Endothelial cell of umbilical vein (primary cell): Measurements from ENCODE around the gene SAT2. TPM values are rescaled to one million over a fixed set of nuclear protein-coding genes. Genes with fewer than 3 reads are reported as not detected.
A peak's percentile ranks its signal among the peaks of the same experiment; 100 is the strongest.

Experiments used
- BruUV-seq: library from RNA; stranded (reverse); fragments of 400-500 nt; replicated peaks from 2 replicates; lab custom pipeline; 2021; lab: Mats Ljungman, UMichigan
- CTCF ChIA-PET: fragments of 300-600, 350-600 bp; sonication (Branson Sonifier 250); formaldehyde crosslinking; loops from one replicate; lab custom pipeline; 2021; ENCODE audit warnings: antibody characterized with exemption, inconsistent platforms; lab: Charles Lee
- POLR2A ChIA-PET: fragments of 300-600, 350-600 bp; sonication (Branson Sonifier 250); formaldehyde crosslinking; loops from one replicate; lab custom pipeline; 2021; ENCODE audit warnings: antibody characterized with exemption, inconsistent platforms; lab: Charles Lee
- DNase-seq: peaks from one replicate; pipeline ENCODE4 v3.0.0-alpha.2; 2011; ENCODE audit warnings: low read depth, low spot score
- FAIRE-seq: peaks from 2 replicates; lab custom pipeline; 2011; peaks lifted over from hg19 to GRCh38; lab: Jason Lieb, UNC
- H2AFZ ChIP-seq: 2 replicates; pipeline ENCODE4 v1.6.0; 2012; ENCODE audit warnings: low read depth, low read length, control low read depth, inconsistent platforms
- H3K27ac ChIP-seq: 2 replicates; pipeline ENCODE4 v1.5.1; 2011; ENCODE audit warnings: low read depth, mild to moderate bottlenecking, control low read depth, low read length, moderate library complexity; ENCODE audit not compliant: insufficient read depth
- H3K27me3 ChIP-seq, 2 experiments: 2 replicates each; pipeline versions ENCODE4 v1.6.0 to v1.6.1; 2011; ENCODE audit warnings: low read length in 2 of 2, mixed read lengths in 1 of 2; ENCODE audit not compliant: control insufficient read depth in 2 of 2, insufficient read depth in 2 of 2
- H3K36me3 ChIP-seq, 2 experiments: 2 replicates in 1 of 2; 3 replicates in 1 of 2; pipeline ENCODE4 v1.5.1; 2011; ENCODE audit warnings: low read length in 2 of 2, mild to moderate bottlenecking in 1 of 2, moderate library complexity in 1 of 2; ENCODE audit not compliant: control insufficient read depth in 2 of 2, insufficient read depth in 2 of 2; ENCODE audit errors: extremely low read depth in 1 of 2
- H3K4me1 ChIP-seq: 3 replicates; pipeline ENCODE4 v1.5.1; 2011; ENCODE audit warnings: mild to moderate bottlenecking, low read length; ENCODE audit not compliant: control insufficient read depth, insufficient read depth; ENCODE audit errors: extremely low read depth
- H3K4me2 ChIP-seq: 2 replicates; pipeline ENCODE4 v1.6.1; 2011; ENCODE audit warnings: low read length, control low read depth, mixed read lengths; ENCODE audit not compliant: insufficient read depth
- H3K4me3 ChIP-seq, 3 experiments: fragments of 200-600 bp in 1 of 3; sonication (generic), shearing (Covaris generic) in 1 of 3; replicated peaks in 1 of 3; 2 replicates each; pipeline ENCODE4 v1.5.1; 2011 to 2016; ENCODE audit warnings: control low read depth in 3 of 3, low read length in 3 of 3, mild to moderate bottlenecking in 2 of 3, inconsistent platforms in 1 of 3, low read depth in 1 of 3, moderate library complexity in 1 of 3; ENCODE audit not compliant: insufficient read depth in 1 of 3
- H3K79me2 ChIP-seq: 2 replicates; pipeline ENCODE4 v1.6.0; 2012; ENCODE audit warnings: low read length, inconsistent platforms; ENCODE audit not compliant: control insufficient read depth, insufficient read depth
- H3K9ac ChIP-seq: replicated peaks from 2 replicates; pipeline ENCODE3; 2011; ENCODE audit warnings: low read length, control low read depth; ENCODE audit not compliant: insufficient read depth; ENCODE audit errors: extremely low read depth
- H3K9me1 ChIP-seq: replicated peaks from 3 replicates; pipeline ENCODE4 v1.6.0; 2011; ENCODE audit warnings: mild to moderate bottlenecking, low read length; ENCODE audit not compliant: control insufficient read depth, insufficient read depth; ENCODE audit errors: extremely low read depth
- H3K9me3 ChIP-seq: replicated peaks from 2 replicates; pipeline ENCODE4 v1.5.1; 2012; ENCODE audit warnings: low read length, inconsistent platforms; ENCODE audit not compliant: control insufficient read depth, insufficient read depth
- H4K20me1 ChIP-seq: replicated peaks from 2 replicates; pipeline ENCODE3; 2011; ENCODE audit warnings: mild to moderate bottlenecking, low read length; ENCODE audit not compliant: control insufficient read depth, insufficient read depth; ENCODE audit errors: extremely low read depth
- EZH2 ChIP-seq: IDR thresholded peaks from 2 replicates; pipeline ENCODE4 v1.6.1; 2012; ENCODE audit warnings: borderline replicate concordance, low read depth, mild to moderate bottlenecking, moderate library complexity, low read length, inconsistent platforms; ENCODE audit not compliant: severe bottlenecking
- FOS ChIP-seq: IDR thresholded peaks from 2 replicates; pipeline ENCODE4 v1.6.1; 2011; ENCODE audit warnings: mild to moderate bottlenecking, low read length, moderate library complexity, borderline replicate concordance; ENCODE audit not compliant: insufficient read depth
- GATA2 ChIP-seq: IDR thresholded peaks from 2 replicates; pipeline ENCODE4 v1.7.0; 2011; ENCODE audit warnings: low read depth, mild to moderate bottlenecking, moderate library complexity, mixed read lengths, low read length; ENCODE audit not compliant: insufficient read length, insufficient read depth
- JUN ChIP-seq: IDR thresholded peaks from 2 replicates; pipeline ENCODE4 v1.6.1; 2011; ENCODE audit warnings: borderline replicate concordance, low read depth; ENCODE audit not compliant: insufficient read length, insufficient read depth
- MYC ChIP-seq: IDR thresholded peaks from one replicate; pipeline ENCODE4 v1.6.1; 2011; ENCODE audit warnings: mild to moderate bottlenecking, low read depth, low read length
- POLR2A ChIP-seq: IDR thresholded peaks from 2 replicates; pipeline ENCODE4 v1.6.1; 2012; ENCODE audit warnings: low read depth, mild to moderate bottlenecking, control low read depth, low read length
- POLR2AphosphoS5 ChIP-seq: IDR thresholded peaks from 2 replicates; pipeline ENCODE4 v1.6.1; 2012; ENCODE audit warnings: low read depth, mild to moderate bottlenecking, control low read depth, low read length, moderate library complexity; ENCODE audit not compliant: insufficient read depth
- dilution Hi-C: fragments of 300-500 bp; cut with MboI; formaldehyde crosslinking; loops from one replicate; pipeline ENCODE4 v1.15.0; 2019; ENCODE audit warnings: low sequenced_read_pairs; ENCODE audit not compliant: extremely low pct_ligation_motif_present
- intact Hi-C: fragments of 100-400 bp; cut with micrococcal nuclease; formaldehyde crosslinking; loops from one replicate; pipeline ENCODE4 v1.10.0; 2022
- polyA plus RNA-seq, 4 experiments: library from polyadenylated mRNA; depleted of rRNA in 3 of 4; stranded (reverse) in 3 of 4; unstranded in 1 of 4; fragments of >200 nt; gene quantifications; 2 replicates each; pipeline versions ENCODE4 v1.2.1 to v1.2.3, GENCODE V29; 2011 to 2012; ENCODE audit warnings: missing spikeins in 1 of 4
- total RNA-seq: library from RNA; stranded (reverse); gene quantifications from 2 replicates; pipeline ENCODE4 v1.2.3, GENCODE V29; 2021
- TF ChIP-seq, protein P1 (sequence below), 2 donors: IDR thresholded peaks; 1 replicate in 1 of 2; 2 replicates in 1 of 2; pipeline ENCODE4 v1.5.1; 2011; ENCODE audit warnings: low read length in 2 of 2, mild to moderate bottlenecking in 2 of 2, moderate library complexity in 2 of 2, control low read depth in 1 of 2, inconsistent platforms in 1 of 2, low read depth in 1 of 2; ENCODE audit not compliant: insufficient read depth in 1 of 2; ENCODE audit errors: extremely low read depth in 1 of 2
- TF ChIP-seq, protein P2 (sequence below): IDR thresholded peaks from 2 replicates; pipeline ENCODE4 v1.6.1; 2011; ENCODE audit not compliant: insufficient read depth, insufficient read length

SAT2 gene
- total and polyA plus RNA-seq, 2 donors (not counting 3 experiments of a cell fraction or from before 2014, with no cell fraction given), result 38.0 to 51.8 TPM

DNA sequence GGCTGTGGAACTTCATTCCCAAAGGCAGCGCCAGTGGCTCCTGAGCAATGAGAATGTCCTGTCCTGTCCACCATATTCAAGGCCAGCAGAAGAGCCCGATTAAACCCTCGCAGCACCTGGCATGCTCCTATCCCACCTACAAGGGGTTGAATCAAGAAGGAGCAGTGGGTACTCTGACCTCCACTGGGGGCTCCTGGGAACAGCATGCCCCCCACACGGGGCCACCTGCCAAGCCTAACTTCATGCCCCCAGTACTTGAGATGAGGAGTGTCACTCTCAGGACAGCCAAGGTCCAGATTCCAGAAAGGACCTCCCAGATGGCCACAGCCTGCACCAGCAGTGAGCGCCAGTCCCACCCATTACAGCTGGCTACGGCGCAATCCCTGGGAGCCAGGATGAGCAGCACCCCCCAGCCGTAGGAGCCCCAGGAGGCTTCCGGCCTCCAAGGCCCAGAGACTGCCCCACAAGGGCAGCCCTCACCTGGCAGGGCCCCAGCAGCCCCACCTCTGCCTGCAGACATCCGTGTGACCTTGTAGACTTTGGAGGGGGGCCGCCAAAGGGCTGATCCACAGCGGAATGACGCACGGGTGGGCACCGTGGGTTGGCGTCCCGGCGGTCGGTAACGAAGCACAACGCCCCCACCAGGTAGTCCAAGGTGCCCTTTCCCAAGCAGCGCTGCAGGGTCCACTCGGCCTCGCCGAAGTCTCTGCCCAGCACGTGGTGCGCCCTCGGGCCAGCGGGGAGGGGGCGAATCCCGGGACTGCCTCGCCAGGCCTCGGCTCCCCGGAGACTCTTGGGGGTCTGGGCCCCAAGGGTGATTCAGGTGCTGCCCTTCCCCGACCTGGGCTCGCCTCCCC lies 45.0 kb downstream of the SAT2 start:
- no peaks in the 10 kb centered on the region for H3K27me3 ChIP-seq
- peaks cover 5 to 21% of the 10 kb centered on the region in 2 experiments for H3K36me3 ChIP-seq
- no peaks in the 10 kb centered on the region for H3K9me1 ChIP-seq
- dilution Hi-C loops, result no loop called here
- intact Hi-C loops, result loop anchor here (1.0 kb wide), 2 partner anchors 10 to 98 kb away; partner anchors contain the start of gene POLR2A
- H3K4me1 ChIP-seq, result peaks cover 35% of the 10 kb centered on the region
- H3K9ac ChIP-seq, result peak overlapping the region; percentile 94
- no peak overlapping the region for H3K4me2 ChIP-seq
- peaks cover 31% of the 10 kb centered on the region for H3K79me2 ChIP-seq
- no TSS peak for BruUV-seq
- H2AFZ ChIP-seq, result no peak overlapping the region
- peak overlapping the region; percentile 88 for H3K27ac ChIP-seq
- FAIRE-seq (no peak), DNase-seq (no peak)
- ChIA-PET CTCF (interaction anchor here (1.4 to 1.5 kb wide), 2 partner anchors 22 to 105 kb away, joined by 8 to 10 read pairs; partner anchors contain the start of genes TP53 and WRAP53), POLR2A (interaction anchor here (0.9 to 1.4 kb wide), 3 partner anchors 9 to 105 kb away, joined by 3 to 6 read pairs (median 4); partner anchors contain the start of genes TP53 and WRAP53)
- peak overlapping the region in 1 of 3 experiments; percentile 66 for H3K4me3 ChIP-seq
- H4K20me1 ChIP-seq, result no peaks in the 10 kb centered on the region
- TF ChIP-seq, protein P1, sequence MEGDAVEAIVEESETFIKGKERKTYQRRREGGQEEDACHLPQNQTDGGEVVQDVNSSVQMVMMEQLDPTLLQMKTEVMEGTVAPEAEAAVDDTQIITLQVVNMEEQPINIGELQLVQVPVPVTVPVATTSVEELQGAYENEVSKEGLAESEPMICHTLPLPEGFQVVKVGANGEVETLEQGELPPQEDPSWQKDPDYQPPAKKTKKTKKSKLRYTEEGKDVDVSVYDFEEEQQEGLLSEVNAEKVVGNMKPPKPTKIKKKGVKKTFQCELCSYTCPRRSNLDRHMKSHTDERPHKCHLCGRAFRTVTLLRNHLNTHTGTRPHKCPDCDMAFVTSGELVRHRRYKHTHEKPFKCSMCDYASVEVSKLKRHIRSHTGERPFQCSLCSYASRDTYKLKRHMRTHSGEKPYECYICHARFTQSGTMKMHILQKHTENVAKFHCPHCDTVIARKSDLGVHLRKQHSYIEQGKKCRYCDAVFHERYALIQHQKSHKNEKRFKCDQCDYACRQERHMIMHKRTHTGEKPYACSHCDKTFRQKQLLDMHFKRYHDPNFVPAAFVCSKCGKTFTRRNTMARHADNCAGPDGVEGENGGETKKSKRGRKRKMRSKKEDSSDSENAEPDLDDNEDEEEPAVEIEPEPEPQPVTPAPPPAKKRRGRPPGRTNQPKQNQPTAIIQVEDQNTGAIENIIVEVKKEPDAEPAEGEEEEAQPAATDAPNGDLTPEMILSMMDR (IDR thresholded peaks at IDR 0.05; ENCODE audit: extremely low read depth in 1 of 2, insufficient read depth in 1 of 2, low read depth in 1 of 2, low read length in 2 of 2), result no peak
- TF ChIP-seq, protein P2, sequence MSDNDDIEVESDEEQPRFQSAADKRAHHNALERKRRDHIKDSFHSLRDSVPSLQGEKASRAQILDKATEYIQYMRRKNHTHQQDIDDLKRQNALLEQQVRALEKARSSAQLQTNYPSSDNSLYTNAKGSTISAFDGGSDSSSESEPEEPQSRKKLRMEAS, result no peak
- TF ChIP-seq FOS (no peak), MYC (no peak), JUN (no peak), GATA2 (no peak), EZH2 (no peak), POLR2A (no peak), POLR2AphosphoS5 (no peak)
- no peaks in the 10 kb centered on the region for H3K9me3 ChIP-seq
